GM19397 (cell line): ENCODE measurements around the gene C16orf95.

Experiments
- ATAC-seq: cut with Tn5 transposase; IDR thresholded peaks from one replicate; pipeline ENCODE4 v1.9.1; 2021; ENCODE audit warnings: mild to moderate bottlenecking, moderate library complexity; ENCODE audit not compliant: unreplicated experiment

C16orf95 gene

GRCh38 chr16:87333581-87334331, 16.6 kb upstream of the C16orf95 start:
- no peak for ATAC-seq

- no peak for ATAC-seq
Measured at GRCh38 chr16:87333101-87333500, 15.9 kb upstream of the C16orf95 start.

GRCh38 chr16:87332150-87332549, 15.0 kb upstream of the C16orf95 start:
- no peak for ATAC-seq

- no peak for ATAC-seq
Measured at GRCh38 chr16:87331241-87331801, 14.1 kb upstream of the C16orf95 start.

- ATAC-seq, result no peak
Measured at GRCh38 chr16:87330646-87331045, 13.5 kb upstream of the C16orf95 start.

- ATAC-seq, result no peak
Measured at GRCh38 chr16:87330257-87330624, 13.0 kb upstream of the C16orf95 start.

- ATAC-seq, result no peak
Measured at GRCh38 chr16:87329436-87330256, 12.5 kb upstream of the C16orf95 start.

GRCh38 chr16:87328846-87329245, 11.7 kb upstream of the C16orf95 start:
- no peak for ATAC-seq

GRCh38 chr16:87327798-87328495, 10.8 kb upstream of the C16orf95 start:
- no peak for ATAC-seq

GRCh38 chr16:87326151-87326571, 9.0 kb upstream of the C16orf95 start:
- no peak for ATAC-seq

GRCh38 chr16:87325423-87325858, 8.2 kb upstream of the C16orf95 start:
- no peak for ATAC-seq

- no peak for ATAC-seq
Measured at GRCh38 chr16:87324411-87325275, 7.5 kb upstream of the C16orf95 start.

- no peak for ATAC-seq
Measured at GRCh38 chr16:87323727-87324410, 6.7 kb upstream of the C16orf95 start.

GRCh38 chr16:87322833-87323726, 5.9 kb upstream of the C16orf95 start:
- no peak for ATAC-seq

GRCh38 chr16:87322360-87322759, 5.2 kb upstream of the C16orf95 start:
- no peak for ATAC-seq

- ATAC-seq, result no peak
Measured at GRCh38 chr16:87321336-87322107, 4.3 kb upstream of the C16orf95 start.

- ATAC-seq, result no peak
Measured at GRCh38 chr16:87320510-87321227, 3.5 kb upstream of the C16orf95 start.
